GM21515 (cell line): ENCODE data around the gene MTMR1.

ENCODE experiments used
- ATAC-seq: cut with Tn5 transposase; IDR thresholded peaks from one replicate; pipeline ENCODE4 v1.9.1; 2021; ENCODE audit not compliant: unreplicated experiment

Gene MTMR1

DNA sequence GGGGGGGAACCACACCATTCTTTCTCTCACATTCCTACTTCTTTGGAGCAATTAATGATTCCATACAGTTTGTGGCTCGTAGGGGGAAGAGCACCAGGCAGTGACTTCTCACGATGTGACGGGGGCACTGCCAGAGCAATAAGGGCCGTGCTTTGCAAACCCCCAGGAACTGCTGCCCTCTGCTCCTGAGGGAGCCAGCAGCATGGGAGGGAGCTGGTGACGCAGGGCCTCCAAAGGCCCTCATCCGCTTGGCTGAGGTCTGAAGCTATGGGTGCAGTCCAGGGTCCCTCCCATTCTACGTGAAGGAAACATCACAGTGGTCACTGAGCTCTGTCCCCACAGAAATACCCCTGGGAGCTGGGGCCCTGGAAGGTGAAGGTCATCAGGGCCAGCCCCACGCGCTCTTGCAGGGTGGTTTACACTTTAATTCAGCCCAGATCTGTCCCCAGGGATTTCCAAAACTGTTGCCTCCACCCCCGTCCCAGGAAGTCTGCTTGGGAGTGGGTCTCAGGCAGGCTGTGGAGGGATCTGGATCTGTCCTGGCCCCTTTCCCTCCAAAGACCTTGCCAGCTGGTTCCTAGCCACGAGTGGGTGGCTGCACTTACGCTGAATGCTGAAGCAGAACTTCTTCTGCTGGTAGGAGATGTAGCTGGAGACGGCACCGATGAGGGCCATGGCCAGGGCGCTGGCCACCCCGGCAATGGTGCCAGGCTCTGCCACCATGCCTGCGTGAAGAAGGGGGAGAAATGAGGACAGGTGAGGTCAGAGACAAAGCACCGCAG lies 82.6 kb downstream of the MTMR1 start:
- ATAC-seq = no peak

- ATAC-seq = no peak
Observed at GRCh38 chrX:150777328-150777992, 84.3 kb downstream of the MTMR1 start.

DNA sequence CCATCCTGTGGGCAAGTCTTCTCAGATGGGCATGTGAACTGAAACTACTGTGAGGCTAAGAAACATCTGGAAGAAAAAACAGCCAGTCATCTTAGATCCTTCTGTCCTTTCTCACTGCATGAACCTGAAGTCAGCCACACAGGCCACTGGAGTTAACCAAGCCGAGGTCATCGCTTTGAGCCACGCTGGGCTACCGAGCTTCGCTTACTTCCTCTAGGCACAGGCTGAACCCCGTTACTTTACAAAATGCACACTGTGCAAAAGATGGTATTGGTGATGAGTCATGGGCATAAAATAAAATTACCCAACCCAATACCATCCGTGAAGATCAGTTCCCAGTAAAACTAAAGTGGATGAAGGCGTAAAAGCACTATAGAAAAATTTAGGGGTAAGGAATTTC lies 86.2 kb downstream of the MTMR1 start:
- ATAC-seq = no peak

DNA sequence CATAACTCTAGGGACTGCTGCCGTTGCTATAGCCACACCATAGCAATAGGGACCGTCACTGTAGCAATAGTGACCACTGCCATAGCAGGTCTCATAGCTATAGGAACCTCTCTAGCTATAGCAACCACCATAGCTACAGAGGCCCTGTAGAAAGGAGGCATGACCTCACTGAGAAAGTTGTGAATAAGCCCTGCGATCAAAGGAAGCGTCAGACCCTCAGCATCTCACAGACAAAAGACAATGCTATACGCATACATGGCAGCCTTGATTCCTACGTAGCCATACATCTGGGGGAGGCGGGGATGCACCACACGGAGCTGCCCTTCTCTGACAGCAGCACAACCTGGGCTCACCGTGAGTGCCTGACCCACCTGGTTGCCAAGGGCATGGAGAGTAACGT lies 88.5 kb downstream of the MTMR1 start:
- ATAC-seq = no peak

DNA sequence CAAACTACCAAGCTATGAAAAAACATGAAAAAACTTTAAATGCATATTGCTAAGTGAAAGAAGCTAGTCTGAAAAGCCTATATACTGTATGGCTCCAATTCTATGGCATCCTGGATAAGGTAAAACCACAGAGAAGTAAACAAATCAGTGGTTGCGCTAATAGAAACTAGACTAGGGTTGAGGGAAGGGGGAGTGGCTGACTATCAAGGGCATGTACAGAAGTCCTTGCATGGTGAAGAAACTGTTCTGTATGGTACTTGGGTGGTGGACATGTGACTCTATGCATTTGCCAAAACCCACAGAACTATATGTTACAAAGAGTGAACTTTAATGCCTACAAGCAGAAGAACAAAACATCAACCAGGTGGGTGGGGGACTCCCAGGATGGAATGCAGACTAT lies 96.8 kb downstream of the MTMR1 start:
- peak; percentile 58 for ATAC-seq

DNA sequence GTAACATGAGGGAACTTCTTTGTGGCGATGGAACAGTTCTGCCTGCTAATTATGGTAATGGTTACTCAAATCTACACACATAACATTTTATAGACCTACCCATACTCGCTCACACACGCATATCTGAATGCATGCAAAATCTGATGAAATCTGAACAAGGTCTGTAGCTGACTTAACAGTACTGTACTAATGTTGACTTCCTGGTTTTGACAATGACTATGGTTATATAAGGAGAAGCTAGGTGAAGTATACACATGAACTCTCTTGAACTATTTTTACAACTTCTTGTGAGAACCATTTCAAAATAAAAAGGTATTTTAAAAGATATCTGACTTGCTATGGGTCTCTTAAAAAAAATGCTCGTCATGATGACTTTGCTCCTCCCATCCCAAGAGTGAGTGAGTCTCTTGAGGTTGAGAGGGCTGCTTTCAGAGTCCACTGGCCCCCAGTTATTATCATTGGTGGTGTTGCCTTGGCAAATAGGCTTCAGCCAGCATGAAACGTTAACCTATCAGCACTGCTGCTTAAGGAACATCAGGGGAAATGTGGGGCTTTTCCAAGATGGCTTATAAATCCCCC lies 99.8 kb downstream of the MTMR1 start:
- no peak for ATAC-seq

DNA sequence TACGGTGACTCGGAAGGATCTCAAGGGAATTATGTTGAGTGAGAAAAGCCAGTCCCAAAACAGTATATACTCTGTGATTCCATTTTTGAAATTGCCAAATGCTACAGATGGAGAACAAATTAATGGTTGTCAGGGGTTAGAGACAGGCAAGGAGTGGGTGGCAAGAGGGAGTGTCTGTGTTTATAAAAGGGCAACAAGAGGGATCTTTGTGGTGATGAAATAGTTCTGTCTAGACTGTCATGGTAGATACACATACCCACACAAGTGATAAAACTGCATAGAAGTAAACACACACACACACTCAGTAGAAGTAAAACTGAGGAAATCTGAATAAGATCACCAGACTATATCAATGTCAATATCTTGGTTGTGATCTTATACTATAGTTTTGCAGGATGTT lies 112.5 kb downstream of the MTMR1 start:
- no peak for ATAC-seq

DNA sequence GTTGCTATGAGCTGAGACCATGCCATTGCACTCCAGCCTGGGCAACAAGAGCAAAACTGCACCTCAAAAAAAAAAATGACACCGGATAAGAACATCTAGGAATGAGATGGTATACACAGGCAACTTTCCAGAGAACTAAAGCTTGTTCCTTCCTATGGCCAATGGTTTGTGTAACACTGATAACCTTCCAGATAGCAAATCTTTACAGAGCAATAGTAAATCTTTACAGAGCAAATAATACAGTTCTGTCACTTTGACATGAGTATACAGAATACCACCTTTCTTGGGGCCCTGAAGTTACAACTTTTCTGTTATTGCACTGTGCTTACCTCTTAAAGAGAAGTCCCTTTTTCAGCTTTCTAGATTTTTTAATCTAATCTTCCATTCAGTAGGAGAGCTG lies 113.6 kb downstream of the MTMR1 start:
- no peak for ATAC-seq

DNA sequence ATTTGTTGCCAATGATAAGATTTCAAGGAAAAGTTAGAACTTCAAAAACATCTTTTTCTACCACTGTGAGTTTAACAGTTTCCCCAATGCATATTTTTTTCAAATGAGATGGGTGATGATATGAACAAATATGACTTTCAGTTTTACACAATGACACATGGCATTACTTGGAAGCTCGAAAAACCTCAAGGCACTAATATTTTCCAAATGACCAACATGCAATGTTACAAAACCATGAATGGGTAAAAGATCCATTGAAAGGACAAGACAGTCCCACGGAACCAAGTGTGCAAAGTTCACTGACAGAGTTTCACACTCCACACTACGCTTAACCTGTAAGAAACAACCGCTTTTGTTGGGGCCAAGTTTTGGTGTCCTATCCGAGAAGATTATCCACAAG lies 120.7 kb downstream of the MTMR1 start:
- no peak for ATAC-seq
